NCI-H1048 (cell line): ENCODE results near the gene FCHSD2.

Source experiments
- DNase-seq: peaks from one replicate; lab custom pipeline; 2025; lab: John Stamatoyannopoulos, UW

FCHSD2 gene

DNA sequence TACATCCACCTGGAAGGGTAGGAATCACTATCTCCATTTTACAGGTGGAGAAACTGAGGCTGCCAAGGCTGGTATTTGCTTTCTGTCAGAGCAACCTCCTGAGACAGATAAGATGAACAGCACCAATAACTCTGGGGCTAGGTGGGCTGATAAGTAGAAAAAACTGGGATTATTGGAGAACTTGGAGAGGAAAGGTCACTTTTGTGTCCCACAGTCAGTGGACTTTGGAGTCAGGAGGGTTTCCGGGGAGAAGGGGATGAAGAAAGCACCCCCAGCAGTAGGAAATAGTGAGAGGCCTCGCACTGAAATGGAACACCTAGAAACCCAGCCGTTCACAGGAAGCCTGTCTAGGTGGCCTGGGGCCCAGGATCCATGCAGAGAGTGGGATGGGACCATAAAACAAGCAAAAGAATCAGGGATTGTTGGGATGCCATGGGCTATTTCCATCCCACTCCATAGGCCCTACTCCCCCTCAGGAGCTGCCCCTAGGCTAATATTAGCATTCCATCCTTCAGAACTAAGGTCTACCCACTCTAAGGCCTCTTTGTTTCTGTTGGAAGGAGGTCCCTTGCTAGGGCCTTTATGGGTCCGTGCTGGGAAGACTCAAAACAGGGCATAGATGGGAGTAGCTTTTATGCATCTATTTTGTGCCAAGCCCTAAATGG, 31.0 kb upstream of the FCHSD2 start:
- DNase-seq = no peak

DNA sequence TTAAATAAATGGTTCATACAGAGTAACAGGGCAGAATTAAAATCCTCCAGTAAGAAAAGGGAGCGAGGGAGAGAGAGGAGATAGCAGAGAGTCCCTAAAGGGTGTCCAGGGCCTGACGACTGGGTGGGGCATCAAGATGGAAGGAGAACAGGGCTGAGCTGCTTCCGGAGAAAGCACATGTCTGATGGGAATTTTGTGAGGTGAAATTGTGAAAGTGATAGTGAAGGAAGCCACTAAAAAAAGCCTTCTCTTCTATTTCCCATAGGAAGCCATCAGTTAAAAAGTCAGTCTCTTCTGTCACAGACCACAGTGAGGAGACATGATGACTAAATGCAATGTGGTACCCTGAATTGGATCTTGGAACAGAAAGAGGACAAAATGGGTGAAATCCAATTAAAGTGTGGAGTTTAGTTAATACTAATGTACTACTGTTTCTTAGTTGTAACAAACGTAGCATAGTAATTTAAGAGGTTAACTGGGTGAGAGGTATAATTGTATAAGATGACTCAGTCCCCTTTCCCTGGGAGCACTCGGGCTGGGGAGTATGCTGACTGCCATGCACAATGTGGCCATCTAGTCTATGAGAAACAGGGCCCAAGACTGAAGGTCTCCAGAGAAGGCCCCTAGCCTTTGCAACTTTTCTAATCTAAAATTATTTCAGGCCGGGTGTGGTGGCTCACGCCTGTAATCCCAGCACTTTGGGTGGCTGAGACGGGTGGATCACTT, 29.5 kb upstream of the FCHSD2 start:
- no peak for DNase-seq

DNA sequence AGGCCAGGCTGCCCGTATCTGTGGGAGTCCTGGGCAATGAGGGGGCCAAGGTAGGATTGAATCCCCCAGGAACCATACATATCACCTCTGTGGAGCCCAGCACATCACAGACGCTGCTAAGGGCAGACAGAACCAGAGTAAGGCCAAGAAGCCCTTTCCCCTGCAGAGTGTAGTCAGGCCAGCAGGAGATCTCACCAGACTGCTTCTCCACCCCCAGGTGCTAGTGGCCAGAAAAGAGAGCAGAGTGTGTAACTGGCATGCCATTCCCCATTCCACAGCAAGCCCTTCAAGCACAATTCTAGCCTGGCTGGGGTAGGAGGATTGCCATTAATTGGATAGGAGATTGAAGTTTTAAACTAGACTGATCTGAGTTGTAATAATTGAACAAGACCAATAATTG, 28.0 kb upstream of the FCHSD2 start:
- DNase-seq = no peak

DNA sequence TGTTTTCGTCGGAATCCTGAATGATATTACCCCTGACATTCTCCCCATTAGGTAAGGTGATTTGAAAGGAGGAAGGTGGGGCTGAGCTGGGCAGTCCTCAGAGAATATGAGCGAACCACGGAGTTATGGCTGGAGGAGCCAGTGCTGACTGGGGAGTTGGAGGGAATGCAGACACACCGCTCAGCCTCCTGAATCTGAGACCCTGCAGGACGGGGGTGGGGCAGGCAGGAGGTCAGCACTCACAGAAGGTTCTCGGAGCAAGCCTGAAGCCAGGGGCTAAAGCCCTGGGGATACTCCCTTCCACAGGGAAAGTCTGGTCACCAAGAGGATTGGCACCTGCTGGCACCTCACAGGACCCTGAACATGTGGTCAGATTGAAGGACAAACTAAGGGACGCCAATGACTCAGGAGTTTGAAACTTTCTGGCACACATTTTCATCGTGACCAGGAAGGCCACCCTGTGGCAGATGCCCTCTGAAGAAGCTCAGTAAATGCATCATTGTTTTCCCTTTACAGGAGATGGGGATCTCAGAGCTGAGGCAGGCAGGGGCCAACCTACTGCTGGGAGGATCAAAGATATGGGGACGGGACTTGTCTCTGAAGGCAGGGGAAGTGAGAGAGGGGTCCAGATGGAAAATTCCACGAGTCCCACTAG, 26.9 kb upstream of the FCHSD2 start:
- no peak for DNase-seq

DNA sequence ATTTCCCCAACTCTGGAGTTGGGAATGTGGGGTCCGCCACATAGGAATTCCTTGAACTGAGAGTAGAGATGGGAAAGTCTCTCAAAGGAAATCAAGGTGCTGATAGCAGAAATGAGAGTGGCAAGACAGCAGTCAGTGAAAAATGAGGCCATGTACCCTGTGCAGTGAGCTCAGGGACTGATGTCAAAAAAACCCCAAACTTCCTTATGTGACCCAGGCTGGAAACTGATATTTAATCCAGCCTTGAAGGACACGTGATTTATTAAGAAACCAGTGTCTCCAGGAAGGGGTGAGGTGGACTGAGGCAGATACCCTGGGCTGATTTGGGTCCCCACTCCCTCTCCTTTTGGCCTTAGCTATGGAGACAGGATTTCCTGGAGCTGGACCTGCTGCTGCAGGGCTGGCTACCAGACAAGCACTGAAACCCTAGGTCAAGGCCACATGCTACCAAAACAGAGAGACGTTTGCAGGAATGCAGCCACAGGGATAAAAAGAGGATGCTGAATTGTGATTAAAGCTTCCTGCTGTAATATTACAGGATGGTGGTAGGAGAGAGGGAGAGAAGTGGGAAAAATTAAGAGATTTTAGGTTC, 25.3 kb upstream of the FCHSD2 start:
- no peak for DNase-seq

DNA sequence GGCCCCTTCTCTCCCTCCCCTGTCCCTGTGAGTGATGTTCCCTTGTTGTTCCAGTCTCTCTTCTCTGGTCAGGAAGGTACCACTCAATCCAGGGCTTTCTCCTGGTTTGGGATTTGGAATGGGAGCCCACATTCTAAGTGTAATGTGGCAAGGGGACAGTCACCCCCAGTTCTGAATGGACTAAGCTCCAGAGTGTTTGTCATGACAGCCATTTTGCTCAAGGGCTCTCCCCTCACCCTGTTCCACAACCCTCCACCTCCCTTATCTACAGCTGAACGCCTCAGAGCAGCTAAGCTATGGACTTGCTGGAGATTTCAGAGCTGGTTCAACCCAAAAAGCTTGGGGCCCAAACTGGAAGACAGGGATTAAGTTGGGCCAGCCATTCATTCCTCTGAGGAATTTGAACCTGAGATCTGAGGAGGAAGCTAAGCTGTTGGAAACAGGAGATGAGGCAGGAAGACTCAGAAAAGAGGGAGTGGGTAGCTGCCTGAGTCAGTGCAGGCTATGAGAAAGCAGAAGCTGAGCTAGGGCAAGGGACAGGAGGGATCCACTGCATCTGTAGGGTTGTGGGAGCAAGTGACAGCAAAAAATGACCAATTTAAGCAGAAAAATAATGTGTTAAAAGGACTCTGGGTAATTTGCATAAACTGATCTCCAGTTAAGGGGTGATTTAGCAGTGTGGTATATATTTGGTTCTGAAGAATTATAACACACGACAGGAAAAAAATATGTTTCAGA, 22.9 kb upstream of the FCHSD2 start:
- DNase-seq = no peak

DNA sequence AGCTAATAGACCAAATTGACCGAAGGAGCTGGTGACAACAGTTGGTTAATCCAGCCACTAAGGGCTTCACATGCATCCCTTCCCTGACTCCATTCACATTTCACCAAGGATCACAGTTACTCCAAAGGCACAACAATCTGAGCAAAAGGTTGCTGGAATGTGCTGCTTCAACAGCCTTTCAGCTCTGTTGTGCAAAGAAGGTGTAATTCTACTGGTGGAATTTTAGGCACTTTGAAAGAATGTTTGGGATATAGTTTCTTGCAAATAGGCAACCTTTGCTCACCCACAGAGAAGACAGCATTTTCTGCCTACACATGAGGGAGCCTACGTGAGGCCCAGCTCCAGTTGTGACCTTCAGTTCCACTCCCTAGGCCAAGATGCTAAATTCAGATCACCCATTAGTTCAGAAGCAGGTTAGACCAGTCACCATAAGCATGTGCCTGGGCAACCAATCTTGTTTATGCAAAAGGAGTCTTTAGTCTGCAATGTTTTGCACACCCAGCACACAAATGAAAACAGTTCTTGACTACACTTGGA, 21.6 kb upstream of the FCHSD2 start:
- no peak for DNase-seq

DNA sequence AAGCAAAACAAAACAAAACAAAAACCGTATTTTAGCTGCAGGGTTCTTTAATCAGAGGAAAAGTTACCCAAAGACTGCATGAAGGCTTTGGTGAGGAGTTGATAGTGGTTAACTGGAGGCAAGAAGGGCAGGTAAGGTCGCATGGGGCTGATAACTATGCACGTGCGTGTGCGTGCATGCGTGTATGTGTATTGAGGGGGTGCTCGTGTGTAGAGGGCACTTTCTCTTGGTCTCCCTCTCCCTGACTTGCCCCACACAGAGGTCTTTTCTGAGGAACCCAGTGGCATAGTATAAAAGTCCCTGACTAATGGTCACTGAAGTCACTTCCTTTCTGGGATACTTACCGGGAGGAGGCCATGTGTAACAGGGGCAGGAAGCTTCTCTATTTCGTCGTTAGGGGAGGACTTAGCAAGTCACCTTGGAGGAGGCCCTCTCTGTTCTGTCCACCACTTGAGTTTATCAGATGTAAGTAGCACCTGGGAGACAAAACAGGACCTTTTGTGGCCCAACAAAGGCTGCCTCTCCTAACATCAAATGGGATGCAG, 20.1 kb upstream of the FCHSD2 start:
- DNase-seq = no peak

DNA sequence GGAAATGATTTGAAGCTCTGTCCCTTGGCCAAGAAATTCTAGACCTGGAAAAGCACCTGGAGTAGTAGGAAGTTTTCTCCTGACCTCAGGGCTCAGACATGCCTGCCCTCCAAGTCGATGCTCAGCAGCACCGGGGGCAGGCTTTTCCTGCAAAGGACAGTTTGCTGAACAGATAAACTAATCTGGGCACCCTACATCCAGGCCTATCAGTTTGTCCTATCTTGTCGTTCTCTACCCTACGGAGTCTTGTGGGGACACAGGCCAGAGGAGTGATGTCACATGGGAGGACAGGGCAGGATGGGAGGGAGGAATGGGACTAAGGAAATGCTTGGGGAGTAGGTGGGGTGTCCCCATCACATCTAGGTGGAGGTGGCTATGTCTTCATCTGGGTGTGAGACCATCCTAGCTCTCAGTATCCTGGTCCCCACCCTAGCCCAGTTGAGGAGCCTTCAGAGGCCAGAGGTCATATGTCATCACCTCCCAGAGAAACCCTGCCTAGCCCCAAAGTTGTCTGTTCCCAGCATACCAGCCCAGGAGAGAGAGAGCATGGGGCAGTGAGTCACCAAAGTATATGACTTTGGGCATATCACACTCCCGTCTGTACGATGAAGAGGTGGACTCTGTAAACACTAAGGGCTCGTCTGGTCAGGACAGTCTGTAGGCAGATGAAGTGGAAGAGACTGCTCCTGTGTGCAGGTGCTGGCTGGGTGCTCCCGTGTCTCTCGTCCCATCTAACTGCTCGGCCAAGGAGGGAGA, 18.1 kb upstream of the FCHSD2 start:
- DNase-seq = no peak

DNA sequence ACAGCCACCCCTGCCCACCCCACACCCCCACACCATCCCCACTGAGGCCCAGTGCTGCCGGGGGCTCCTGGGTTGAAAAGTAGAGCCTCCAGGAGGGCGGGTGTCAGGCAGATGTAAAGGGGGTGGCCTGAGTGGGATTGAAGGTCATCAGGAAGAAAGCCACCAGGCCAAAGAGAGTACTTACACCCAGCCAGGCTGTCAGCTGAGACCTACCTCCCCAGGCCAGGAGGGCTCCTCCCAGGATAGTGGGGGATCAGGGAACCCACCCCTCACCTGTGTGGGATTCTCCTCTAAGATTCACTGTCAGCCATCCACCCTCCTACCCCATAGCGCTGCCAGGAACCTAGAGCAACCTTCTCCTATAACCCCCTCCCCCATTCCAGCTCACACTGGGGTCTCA, 17.2 kb upstream of the FCHSD2 start:
- no peak for DNase-seq

DNA sequence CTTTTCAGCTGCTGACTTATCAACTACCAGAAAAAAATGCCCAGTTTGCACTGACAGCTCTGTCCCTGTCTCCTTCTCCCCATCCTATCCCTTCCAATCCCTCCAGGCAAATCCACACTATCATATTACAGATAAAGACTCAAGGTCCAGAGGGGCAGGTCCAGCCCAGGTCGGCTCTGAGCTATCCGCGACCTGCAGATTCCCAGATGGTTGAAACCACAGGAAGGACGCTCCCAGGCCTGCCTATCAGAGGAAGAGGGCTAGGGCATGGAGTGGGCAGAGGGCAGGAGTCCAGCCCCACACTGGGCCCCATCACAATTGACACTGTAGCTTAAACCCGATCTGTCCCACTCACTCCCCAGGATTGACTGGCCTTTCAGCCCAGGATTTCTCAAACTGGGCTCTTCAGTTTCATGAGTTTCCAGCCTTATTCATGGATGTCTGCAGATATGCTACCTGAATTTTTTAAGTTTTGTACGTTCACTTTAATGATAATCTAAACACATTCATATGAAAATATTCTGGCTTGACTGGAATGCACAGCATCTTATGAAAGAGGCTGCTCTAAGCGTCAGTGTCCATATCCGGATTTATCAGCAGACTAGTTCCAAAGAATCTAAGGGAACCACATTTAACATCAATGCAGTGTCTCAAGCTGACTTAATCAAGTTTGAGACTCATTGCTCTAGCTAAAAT, 16.4 kb upstream of the FCHSD2 start:
- DNase-seq = no peak

DNA sequence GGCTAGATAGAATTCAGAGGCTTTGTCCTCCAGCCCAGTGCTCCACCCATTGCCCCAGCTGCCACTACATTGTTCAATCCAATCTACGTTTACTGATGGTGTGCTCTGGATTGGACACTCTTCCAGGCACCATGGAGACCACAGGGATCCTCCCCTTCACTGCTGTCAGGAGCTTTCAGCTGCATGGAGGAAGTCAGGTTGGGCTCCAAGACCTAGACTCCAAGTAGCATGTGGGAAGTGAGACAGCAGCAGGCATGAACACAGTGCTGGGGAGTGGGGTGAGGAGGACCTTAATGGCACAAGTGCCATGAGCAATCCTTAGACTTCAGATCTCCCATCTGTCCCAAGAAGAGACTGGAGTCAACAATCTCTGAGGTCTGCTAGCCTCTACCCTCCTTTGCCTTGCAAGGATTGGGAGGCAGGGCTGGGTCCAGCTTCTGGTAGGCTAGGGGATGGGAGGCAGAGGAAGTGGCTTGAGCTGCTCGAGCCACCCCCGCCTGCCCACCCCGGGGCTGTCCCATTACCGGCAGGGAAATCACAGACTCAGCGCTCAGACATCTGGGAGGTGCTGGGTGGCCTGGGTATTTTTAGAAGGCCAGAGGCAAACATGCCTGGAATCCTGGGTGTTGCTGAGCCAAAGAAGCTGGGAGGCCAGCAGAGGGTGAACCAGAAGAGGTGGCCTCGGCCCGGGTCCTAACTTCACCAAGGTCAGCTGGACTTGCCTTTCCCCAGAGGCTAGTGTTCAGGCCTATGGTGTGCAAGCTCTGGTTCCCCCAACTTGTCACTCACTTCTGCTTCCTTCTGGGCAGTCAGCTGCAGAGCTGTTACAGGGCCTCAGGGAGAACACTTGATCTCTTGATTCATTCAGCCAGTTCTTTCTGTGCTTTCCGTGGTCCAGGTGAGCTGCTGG, 15.2 kb upstream of the FCHSD2 start:
- no peak for DNase-seq

DNA sequence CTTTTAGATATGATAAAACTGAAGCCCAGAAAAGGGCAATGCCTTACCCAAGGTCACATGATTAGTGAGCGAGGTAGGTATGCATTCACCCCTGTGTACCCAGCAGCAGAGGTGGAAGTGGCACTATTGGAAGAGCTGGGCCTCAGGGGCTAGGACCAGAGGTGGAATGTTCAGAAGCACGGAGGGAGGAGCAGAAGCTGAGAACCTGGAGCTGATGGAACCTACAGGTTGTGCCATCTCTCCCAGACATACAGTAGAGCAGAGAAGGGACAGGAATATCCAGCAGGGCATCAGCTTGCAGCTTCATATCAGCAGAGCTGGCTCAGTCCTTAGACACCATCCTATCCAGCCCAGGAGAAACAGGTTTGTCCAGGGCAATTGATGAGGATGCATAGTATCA, 14.6 kb upstream of the FCHSD2 start:
- no peak for DNase-seq

DNA sequence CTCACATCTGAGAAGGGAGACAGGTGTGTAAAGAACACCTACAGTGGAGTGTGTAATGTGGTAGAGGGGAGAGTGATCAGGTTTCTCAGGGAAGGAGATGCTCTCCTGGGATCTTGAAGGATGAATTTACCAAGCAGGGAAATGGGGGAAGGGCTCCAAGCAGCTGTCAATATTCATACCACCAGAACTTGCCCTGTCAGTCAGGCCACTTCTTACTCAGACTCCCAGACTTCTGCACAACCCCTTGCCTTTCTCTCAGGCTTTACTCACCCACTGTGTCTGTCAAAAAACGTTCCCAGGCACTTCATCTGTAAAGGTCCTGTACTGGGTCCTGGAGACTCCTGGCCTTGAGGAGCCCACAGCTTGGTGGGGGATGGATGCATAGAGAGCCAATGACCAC, 14.0 kb upstream of the FCHSD2 start:
- no peak for DNase-seq

DNA sequence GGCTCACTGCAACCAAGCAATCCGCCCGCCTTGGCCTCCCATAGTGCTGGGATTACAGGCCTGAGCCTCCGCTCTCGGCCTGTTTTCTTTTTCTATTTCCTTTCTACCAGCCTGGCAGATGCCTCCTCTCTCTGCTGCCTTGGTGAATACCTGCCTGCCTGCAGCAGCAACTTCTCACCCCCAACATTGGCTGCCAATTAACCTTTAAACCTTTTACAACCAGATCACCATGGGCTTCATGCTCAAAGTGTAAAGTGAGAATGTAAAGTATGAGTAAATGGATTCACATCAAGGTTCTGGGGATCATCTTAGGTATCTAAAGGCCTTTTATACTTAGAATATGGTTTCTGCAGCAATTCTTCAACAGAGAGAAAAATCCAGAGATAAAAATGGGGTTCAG, 13.0 kb upstream of the FCHSD2 start:
- no peak for DNase-seq

DNA sequence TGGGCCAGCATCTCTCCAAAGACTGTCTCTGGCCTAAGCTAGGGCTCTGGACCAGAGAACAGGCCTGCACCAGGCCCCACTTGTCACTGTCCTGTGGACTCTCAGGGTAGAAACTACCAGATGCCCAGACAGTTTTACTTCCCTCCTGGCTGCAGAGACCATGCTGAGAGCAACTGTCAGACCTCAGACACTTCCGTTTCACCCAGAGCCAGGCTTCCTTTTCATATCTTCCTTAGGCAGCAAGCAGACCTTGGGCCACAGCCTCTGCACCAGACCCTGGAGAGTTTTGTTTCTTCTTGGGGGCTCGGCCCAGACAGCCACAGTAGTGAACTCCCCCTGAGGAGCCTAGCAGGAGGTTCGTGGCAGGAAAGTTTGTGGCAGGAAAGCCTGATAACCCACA, 12.1 kb upstream of the FCHSD2 start:
- no peak for DNase-seq

DNA sequence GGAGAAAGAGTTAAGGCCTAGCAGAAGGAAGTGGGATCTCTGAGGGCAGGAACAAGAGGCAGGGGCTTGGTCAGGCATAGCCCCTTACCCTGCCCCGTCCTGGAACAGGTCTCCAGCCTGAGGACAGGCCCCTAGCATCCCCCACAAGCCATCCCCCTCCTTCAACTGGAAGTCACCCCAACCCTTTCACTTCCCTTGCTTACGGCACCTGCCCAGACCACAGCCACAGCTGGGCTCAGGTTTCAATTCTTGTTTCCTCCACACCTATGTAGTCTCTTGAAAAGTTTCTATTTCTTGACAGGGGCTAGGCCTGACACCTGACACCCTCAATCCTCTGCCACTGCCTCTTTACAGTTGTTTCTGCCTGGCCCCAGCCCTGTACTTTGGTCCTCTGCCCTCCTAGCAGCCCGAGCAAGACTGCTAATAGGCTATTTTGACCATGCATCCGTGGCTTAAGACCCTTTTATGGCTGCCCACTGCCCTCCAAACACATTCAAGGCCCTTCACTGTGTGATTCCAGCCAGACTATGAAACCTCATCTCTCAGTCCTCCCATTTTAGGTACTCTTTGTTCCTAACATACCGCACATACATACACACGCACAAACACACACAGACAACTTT, 10.9 kb upstream of the FCHSD2 start:
- DNase-seq = no peak

DNA sequence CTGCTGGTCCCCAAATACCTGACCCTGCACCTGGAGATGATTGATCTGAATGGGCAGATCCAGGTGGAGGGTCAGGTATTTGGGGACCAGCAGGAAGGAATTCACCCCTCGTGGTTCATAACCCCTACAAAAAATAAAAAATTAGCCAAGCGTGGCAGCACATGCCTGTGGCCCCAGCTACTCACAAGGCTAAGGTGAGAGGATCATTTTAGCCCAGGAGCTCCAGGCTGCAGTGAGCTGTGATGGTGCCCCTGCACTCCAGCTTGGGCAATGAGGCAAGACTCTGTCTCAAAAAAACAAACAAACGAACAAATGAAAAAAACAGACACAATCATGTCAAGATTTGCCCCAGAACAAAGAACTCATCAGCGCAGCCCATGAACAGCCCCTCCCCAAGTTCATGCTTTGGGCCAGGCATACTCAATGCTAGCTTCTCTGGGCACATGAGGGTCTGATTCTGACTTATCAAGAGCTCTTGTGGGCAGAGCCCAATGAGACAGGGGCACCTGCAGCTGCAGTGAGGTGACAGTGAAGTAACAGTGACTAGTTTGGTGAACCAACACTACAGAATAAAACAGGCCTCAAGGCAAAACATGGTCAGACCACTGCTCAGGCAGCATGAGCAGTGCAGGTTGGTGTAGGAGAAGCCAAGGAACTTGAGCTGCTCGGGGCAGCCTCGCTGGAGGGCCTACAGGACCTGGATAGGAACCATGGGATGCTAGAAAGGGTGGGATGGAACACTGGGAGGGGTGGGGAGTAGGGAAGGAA, 10.2 kb upstream of the FCHSD2 start:
- no peak for DNase-seq
